Measurements from ENCODE around the gene HOXB6. TPM values are rescaled to one million over a fixed set of nuclear protein-coding genes. Genes with fewer than 3 reads are reported as not detected.

Gene HOXB6
- polyA plus RNA-seq, 3 donors, result not detected

DNA sequence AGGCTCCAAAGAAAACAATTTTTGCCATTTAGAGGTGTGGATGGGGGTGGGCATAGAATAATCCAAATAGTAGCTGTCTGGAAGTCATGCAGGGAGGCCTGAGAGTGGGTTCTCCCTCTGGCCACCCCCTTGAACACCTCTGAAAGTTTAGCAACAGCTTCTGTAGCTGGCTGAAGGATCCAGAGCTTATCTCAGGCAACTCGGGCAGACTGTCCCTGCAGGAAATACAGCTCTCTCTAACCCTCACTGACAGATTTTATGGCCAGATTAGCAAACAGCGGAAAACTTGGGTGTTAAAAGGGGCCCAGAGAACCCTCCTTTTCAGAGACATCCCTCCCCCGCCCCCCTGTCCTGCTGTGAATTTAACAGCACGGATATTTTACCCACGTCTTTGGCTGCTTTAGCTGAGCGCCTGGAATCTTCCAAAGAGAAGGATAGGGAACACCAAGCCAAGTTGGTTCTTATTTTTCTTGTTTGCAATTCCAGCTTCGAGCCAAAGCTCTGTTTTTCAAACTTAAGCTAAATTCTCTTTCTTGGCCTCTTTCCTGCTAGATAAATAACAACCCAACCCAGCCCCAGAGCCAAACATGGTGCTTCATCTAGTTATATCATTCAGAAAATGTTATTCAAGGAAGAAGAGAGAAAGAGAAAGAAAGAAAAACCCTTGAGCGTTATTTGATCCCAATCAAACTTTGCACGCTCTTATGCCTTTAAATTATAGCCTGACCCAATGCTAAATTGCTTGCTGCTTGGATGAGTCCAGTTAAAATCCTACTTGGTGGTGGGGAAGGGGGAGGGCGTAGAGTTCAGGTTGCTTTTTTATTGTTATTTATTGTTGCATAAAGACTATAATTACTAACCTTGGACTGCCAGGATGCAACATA, 57.6 kb downstream of the HOXB6 start:
- no peak overlapping the region for H3K9ac ChIP-seq (ENCODE audit: insufficient read depth, low read length, poor library complexity, severe bottlenecking)
- Mint-ChIP-seq H3K27me3 (ENCODE audit: low read depth in 3 of 3) (peaks cover 63 to 66% (median 64%) of the 10 kb centered on the region in 3 donors), H3K27ac (no peak overlapping the region), H3K36me3 (peaks cover 0 to 10% of the 10 kb centered on the region in 2 donors), H3K4me1 (peaks cover 48% of the 10 kb centered on the region), H3K4me3 (peak overlapping the region; percentile 73 to 84), H3K9me3 (peaks cover 0 to 14% (median 8%) of the 10 kb centered on the region in 7 donors)
- H3K4me3 ChIP-seq (replicated peaks in 1 of 3; ENCODE audit: low read depth in 2 of 3, low read length in 3 of 3), result peak overlapping the region in 2 of 3 experiments; percentile 57 to 76
- no peaks in the 10 kb centered on the region for H3K79me2 ChIP-seq (ENCODE audit: insufficient read depth, low read length)
- H4K20me1 ChIP-seq (ENCODE audit: insufficient read depth, low read length), result no peaks in the 10 kb centered on the region
- 30% methylated on average over 7 of the region's 10 CpGs for WGBS (ENCODE audit: insufficient coverage)
- intact Hi-C loops (cut with micrococcal nuclease), result no loop called here
- H3K36me3 ChIP-seq (replicated peaks in 1 of 2; ENCODE audit: control insufficient read depth in 1 of 2, insufficient read depth in 2 of 2, low read length in 2 of 2), result no peaks in the 10 kb centered on the region
- DNase-seq, result no peak
- no peaks in the 10 kb centered on the region for H3K9me3 ChIP-seq (replicated peaks in 1 of 2; ENCODE audit: control insufficient read depth in 1 of 2, insufficient read depth in 1 of 2, low read length in 2 of 2)
- peaks cover 29 to 45% of the 10 kb centered on the region in 2 donors for H3K4me1 ChIP-seq (ENCODE audit: control insufficient read depth in 1 of 2, insufficient read depth in 2 of 2, low read length in 2 of 2)
- TF ChIP-seq, protein P1, sequence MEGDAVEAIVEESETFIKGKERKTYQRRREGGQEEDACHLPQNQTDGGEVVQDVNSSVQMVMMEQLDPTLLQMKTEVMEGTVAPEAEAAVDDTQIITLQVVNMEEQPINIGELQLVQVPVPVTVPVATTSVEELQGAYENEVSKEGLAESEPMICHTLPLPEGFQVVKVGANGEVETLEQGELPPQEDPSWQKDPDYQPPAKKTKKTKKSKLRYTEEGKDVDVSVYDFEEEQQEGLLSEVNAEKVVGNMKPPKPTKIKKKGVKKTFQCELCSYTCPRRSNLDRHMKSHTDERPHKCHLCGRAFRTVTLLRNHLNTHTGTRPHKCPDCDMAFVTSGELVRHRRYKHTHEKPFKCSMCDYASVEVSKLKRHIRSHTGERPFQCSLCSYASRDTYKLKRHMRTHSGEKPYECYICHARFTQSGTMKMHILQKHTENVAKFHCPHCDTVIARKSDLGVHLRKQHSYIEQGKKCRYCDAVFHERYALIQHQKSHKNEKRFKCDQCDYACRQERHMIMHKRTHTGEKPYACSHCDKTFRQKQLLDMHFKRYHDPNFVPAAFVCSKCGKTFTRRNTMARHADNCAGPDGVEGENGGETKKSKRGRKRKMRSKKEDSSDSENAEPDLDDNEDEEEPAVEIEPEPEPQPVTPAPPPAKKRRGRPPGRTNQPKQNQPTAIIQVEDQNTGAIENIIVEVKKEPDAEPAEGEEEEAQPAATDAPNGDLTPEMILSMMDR (IDR thresholded peaks at IDR 0.05), result no peak
- H3K27ac ChIP-seq (ENCODE audit: low read depth in 1 of 2, low read length in 2 of 2), result no peak overlapping the region
- peak overlapping the region; percentile 83 for H2AFZ ChIP-seq (ENCODE audit: insufficient read depth, low read depth, low read length, poor library complexity, severe bottlenecking)
- H3K4me2 ChIP-seq (replicated peaks; ENCODE audit: extremely low read depth, low read length, poor library complexity, severe bottlenecking), result peak overlapping the region; percentile 76
- H3K27me3 ChIP-seq (ENCODE audit: control insufficient read depth in 2 of 2, insufficient read depth in 2 of 2, low read length in 2 of 2), result peaks cover 22 to 59% of the 10 kb centered on the region in 2 donors

- Histone ChIP-seq H3K4me2 (replicated peaks; ENCODE audit: extremely low read depth, low read length, poor library complexity, severe bottlenecking) (no peak overlapping the region), H3K9ac (ENCODE audit: insufficient read depth, low read length, poor library complexity, severe bottlenecking) (no peak overlapping the region), H3K27ac (ENCODE audit: low read depth in 1 of 2, low read length in 2 of 2) (no peak overlapping the region), H3K4me1 (ENCODE audit: control insufficient read depth in 1 of 2, insufficient read depth in 2 of 2, low read length in 2 of 2) (peaks cover 35 to 53% of the 10 kb centered on the region in 2 donors), H4K20me1 (ENCODE audit: insufficient read depth, low read length) (no peaks in the 10 kb centered on the region), H3K36me3 (replicated peaks in 1 of 2; ENCODE audit: control insufficient read depth in 1 of 2, insufficient read depth in 2 of 2, low read length in 2 of 2) (no peaks in the 10 kb centered on the region), H3K9me3 (replicated peaks in 1 of 2; ENCODE audit: control insufficient read depth in 1 of 2, insufficient read depth in 1 of 2, low read length in 2 of 2) (no peaks in the 10 kb centered on the region), H2AFZ (ENCODE audit: insufficient read depth, low read depth, low read length, poor library complexity, severe bottlenecking) (peak overlapping the region; percentile 3), H3K27me3 (ENCODE audit: control insufficient read depth in 2 of 2, insufficient read depth in 2 of 2, low read length in 2 of 2) (peaks cover 27 to 66% of the 10 kb centered on the region in 2 donors), H3K4me3 (replicated peaks in 1 of 3; ENCODE audit: low read depth in 2 of 3, low read length in 3 of 3) (no peak overlapping the region), H3K79me2 (ENCODE audit: insufficient read depth, low read length) (no peaks in the 10 kb centered on the region)
- Mint-ChIP-seq H3K4me1 (peaks cover 57% of the 10 kb centered on the region), H3K9me3 (peaks cover 0 to 21% (median 15%) of the 10 kb centered on the region in 7 donors), H3K4me3 (peak overlapping the region in 1 of 2 donors; percentile 74), H3K27ac (no peak overlapping the region), H3K27me3 (ENCODE audit: low read depth in 3 of 3) (peaks cover 68 to 74% (median 72%) of the 10 kb centered on the region in 3 donors), H3K36me3 (peaks cover 5 to 15% of the 10 kb centered on the region in 2 donors)
- intact Hi-C loops (cut with micrococcal nuclease), result no loop called here
- TF ChIP-seq, protein P1 (IDR thresholded peaks at IDR 0.05), result no peak
- no peak for DNase-seq
- WGBS (ENCODE audit: insufficient coverage), result 25% methylated on average over 2 of the region's 10 CpGs
These were observed 58.5 kb downstream of the HOXB6 start for GRCh38 chr17:48546137-48546923.

Data from CD14-positive monocyte (primary cell).